GM12891 (cell line): ENCODE data around the gene IFRD1.
A peak's percentile ranks its signal among the peaks of the same experiment; 100 is the strongest.
"Not testable (repeated sequence)": the region's sequence is repeated elsewhere in the genome, so short reads cannot be mapped to it uniquely, and the experiment has no call there.

Experiments
- DNase-seq: peaks from one replicate; pipeline ENCODE4 v3.0.0; 2011; ENCODE audit warnings: low spot score; ENCODE audit not compliant: insufficient read length
- FAIRE-seq: peaks from 2 replicates; lab custom pipeline; 2011; peaks lifted over from hg19 to GRCh38; lab: Jason Lieb, UNC
- PAX5 ChIP-seq: IDR thresholded peaks from 2 replicates; pipeline ENCODE4 v1.6.1; 2011; ENCODE audit warnings: low read length, moderate library complexity, mild to moderate bottlenecking; ENCODE audit not compliant: insufficient read depth, severe bottlenecking
- POLR2A ChIP-seq: IDR thresholded peaks from 2 replicates; pipeline ENCODE4 v1.6.1; 2011; ENCODE audit warnings: low read depth, low read length, control low read depth
- POLR2AphosphoS5 ChIP-seq: IDR thresholded peaks from 2 replicates; pipeline ENCODE4 v1.6.1; 2011; ENCODE audit warnings: low read depth, low read length, control low read depth
- POU2F2 ChIP-seq: IDR thresholded peaks from 2 replicates; pipeline ENCODE4 v1.6.1; 2011; ENCODE audit warnings: low read depth, mild to moderate bottlenecking, control low read depth, low read length, moderate library complexity
- SPI1 ChIP-seq: IDR thresholded peaks from 2 replicates; pipeline ENCODE4 v1.6.1; 2011; ENCODE audit warnings: low read depth, low read length, control low read depth
- TAF1 ChIP-seq: IDR thresholded peaks from 2 replicates; pipeline ENCODE4 v1.6.1; 2011; ENCODE audit warnings: low read depth, low read length, control low read depth

IFRD1 gene

GRCh38 chr7:112510001-112510742, 59.9 kb downstream of the IFRD1 start:
- TF ChIP-seq SPI1 = peak; percentile 23
- TF ChIP-seq POU2F2 = no peak
- no peak for FAIRE-seq
- no peak for DNase-seq

GRCh38 chr7:112510743-112511110, 60.5 kb downstream of the IFRD1 start:
- FAIRE-seq (no peak), DNase-seq (no peak)
- TF ChIP-seq TAF1 (no peak), PAX5 (no peak), POLR2AphosphoS5 (no peak), POU2F2 (no peak), SPI1 (no peak), POLR2A (no peak)

DNA sequence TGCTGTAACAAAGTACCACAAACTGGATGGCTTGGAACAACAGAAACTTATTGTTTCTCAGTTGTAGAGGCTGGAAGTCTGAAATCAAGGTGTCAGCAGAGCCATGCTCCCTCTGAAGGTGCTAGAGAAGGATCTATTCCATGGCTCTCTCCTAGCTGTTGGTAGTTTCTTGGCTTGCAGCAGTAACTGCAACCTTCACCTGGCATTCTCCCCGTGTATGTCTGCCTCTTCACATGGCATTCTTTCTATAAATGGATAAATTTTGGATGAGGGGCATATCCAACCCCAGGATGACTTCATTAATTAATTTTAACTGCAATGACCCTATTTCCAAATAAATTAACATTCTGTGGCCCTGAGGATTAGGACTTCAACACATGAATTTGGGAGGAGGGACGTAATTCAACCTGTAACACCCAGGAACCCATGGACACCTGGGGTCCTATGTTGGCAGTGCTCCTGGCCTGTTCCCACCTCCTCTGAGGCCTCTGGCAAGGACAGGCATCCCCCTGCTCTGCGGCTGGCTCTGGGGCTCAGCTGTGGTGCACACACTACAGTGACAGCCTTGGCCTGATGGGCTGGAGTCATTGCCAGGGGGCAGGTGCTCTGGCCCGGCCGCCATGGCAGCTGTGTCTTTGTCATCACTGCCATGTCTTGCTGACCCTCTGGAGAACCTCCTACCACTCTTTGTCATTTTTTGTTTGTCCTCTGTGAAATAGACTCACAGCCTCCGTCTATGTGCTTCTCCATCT, 61.4 kb downstream of the IFRD1 start:
- TF ChIP-seq TAF1 (no peak), PAX5 (no peak), POLR2A (no peak), POLR2AphosphoS5 (no peak), POU2F2 (no peak), SPI1 (no peak)
- FAIRE-seq = no peak
- DNase-seq = no peak

DNA sequence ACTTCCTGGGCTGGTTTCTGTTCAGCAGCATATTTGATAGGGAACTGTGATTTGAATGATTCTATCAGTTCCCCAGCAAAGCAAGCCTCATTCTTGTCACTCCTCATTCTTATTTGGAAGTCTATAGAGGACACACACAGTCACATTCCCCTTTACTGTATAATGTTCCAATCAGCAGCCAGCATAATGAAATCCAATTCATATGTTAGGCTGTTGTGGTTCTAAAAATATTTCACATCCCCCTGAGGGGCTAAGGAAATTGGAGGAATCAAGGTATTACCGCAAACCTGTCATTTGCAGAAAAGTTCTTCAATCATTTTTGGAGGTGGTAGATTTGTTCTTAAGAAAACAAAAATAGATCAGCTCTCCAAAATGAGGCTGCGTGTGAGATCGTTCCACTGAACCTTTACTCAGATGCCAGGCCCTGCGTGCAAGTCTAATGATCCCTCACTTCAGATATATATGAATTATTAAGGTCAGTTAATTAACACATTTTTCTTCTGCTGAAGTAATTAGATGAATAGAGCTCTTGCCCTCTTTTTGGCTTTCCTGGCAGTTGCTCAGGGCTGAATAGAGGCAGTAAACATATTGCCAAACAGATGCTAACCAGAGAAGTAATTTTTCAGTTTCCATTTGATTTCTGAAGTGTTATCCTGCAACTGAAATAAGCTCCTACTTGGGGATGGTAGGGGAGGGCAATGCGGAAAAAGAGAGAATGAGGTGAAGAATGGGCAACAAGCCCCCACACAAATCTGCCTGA, 62.4 kb downstream of the IFRD1 start:
- TF ChIP-seq PAX5 = no peak
- no peak for TF ChIP-seq POLR2A
- no peak for TF ChIP-seq TAF1
- TF ChIP-seq POU2F2 = no peak
- no peak for TF ChIP-seq POLR2AphosphoS5
- TF ChIP-seq SPI1 = no peak
- no peak for FAIRE-seq
- DNase-seq = no peak

DNA sequence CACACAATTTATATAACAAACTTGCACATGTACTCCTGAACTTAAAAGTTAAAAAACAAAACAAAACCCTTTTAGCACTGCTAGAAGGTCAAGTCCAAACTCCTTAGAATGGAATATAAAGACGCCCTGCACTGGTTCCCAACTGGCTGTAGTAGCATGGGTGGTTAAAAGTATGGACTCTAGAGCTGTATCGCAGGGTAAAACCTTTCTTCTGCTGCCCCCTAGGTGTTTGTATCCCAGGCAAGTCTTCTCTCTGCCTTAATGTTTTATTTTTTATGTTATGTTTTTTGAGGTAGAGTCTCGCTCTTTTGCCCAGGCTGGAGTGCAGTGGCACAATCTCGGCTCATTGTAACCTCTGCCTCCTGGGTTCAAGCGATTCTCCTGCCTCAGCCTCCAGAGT, 65.7 kb downstream of the IFRD1 start:
- DNase-seq (no peak), FAIRE-seq (no peak)
- TF ChIP-seq PAX5 = no peak
- TF ChIP-seq TAF1 = no peak
- TF ChIP-seq POLR2AphosphoS5 = no peak
- no peak for TF ChIP-seq POU2F2
- TF ChIP-seq SPI1 = no peak
- TF ChIP-seq POLR2A = no peak

DNA sequence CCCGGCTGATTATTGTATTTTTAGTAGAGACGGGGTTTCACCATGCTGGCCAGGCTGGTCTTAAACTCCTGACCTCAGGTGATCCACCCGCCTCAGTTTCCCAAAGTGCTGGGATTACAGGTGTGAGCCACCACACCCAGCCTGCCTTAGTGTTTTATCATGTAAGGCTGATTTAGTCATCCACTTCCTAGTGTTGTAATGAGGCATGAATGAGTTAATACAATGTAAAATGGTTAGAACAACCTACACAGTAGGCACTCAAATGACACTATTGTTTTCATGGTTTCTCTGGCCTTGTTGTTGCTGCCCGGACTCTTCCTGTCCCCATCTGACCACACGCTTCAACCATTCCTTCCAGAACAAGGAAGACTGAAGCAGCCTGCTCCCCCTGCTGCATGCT, 66.2 kb downstream of the IFRD1 start:
- not testable (repeated sequence) for DNase-seq, FAIRE-seq

DNA sequence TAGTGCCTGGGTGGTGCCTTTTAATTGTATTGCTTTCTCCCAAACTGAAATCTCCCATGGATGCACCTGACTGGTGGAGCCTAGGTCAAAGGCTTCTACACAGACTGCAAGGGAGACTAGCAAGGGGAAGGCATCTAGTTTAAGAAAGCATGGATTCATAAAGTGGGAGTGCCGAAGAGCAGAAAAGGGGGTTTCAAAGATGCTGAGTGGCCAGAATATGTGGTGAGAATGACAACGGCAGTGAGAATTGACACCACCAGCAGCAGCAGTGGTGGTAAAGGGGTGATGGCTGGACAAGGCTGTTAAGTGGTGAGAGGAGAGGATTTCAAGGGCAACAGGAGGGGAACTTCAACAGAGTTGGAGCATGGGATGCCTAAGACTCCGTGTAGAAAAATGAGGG, 67.2 kb downstream of the IFRD1 start:
- FAIRE-seq = no peak
- TF ChIP-seq POLR2A = no peak
- no peak for TF ChIP-seq TAF1
- DNase-seq = no peak

DNA sequence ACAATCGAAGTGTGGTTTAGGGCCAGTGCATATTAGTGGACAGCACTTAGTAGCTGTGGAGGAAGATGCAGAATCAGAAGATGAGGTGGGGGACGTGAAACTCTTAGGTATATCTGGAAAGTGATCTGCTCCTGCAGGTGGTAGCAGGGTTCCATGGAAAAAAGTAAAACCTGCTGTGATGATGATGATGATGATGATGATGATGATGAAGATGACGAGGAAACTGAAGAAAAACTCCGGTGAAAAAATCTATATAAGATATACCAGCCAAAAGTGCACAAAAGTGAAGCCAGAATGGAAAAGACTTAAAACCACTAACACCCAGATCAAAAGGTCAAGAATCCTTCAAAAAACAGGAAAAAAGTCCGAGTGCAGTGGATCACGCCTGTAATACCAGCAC, 70.5 kb downstream of the IFRD1 start:
- TF ChIP-seq TAF1 = no peak
- no peak for TF ChIP-seq SPI1
- TF ChIP-seq POLR2AphosphoS5 = no peak
- TF ChIP-seq POLR2A = no peak
- no peak for TF ChIP-seq PAX5
- no peak for TF ChIP-seq POU2F2
- DNase-seq = no peak
- no peak for FAIRE-seq

GRCh38 chr7:112521942-112522341, 71.7 kb downstream of the IFRD1 start:
- DNase-seq (no peak), FAIRE-seq (no peak)
- TF ChIP-seq POU2F2 (no peak), POLR2AphosphoS5 (no peak), TAF1 (no peak), POLR2A (no peak), SPI1 (no peak), PAX5 (no peak)

DNA sequence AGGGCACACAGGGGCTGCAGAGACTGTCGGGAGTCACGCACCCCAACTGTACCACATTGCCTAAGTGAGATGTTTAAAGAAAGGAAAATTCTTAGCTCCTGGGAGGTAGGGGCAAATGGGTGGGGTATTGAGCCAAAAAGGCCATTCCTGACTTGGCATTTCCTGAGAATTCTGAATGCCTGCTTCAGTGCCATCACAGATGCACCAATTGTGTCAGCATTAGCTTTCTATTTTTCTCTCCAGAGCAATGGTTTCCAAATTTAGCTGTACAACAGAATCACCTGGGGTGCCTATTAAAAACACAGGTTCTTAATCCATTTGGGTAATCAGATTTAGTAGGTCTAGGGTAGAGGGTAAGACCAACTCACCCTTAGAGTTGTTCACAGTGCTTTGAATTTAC, 73.6 kb downstream of the IFRD1 start:
- FAIRE-seq (no peak), DNase-seq (no peak)
- TF ChIP-seq SPI1 (no peak), POLR2AphosphoS5 (no peak), TAF1 (no peak), PAX5 (no peak), POLR2A (no peak), POU2F2 (no peak)
